Cardiac fibroblast (primary cell): ENCODE measurements around the gene BMAL1.

Experiments used
- DNase-seq, 2 donors: peaks; one replicate each; pipeline versions ENCODE4 v3.0.0 to v3.0.0-alpha.2; 2010; ENCODE audit warnings: low read depth in 2 of 2
- H3K4me3 ChIP-seq, 2 donors: replicated peaks in 1 of 2; 1 replicate in 1 of 2; 2 replicates in 1 of 2; pipeline ENCODE4 v1.5.1; 2011; ENCODE audit warnings: low read depth in 2 of 2, low read length in 2 of 2, mild to moderate bottlenecking in 2 of 2, moderate library complexity in 1 of 2
- CTCF ChIP-seq: IDR thresholded peaks from one replicate; pipeline ENCODE4 v1.5.1; 2011; ENCODE audit warnings: low read depth, mild to moderate bottlenecking, low read length, inconsistent platforms

Gene BMAL1

GRCh38 chr11:13329670-13330356 lies 52.2 kb downstream of the BMAL1 start:
- no peak overlapping the region for H3K4me3 ChIP-seq
- peak in 1 of 2 donors; percentile 49 for DNase-seq
- TF ChIP-seq CTCF: no peak

- H3K4me3 ChIP-seq: no peak overlapping the region
- no peak for DNase-seq
- no peak for TF ChIP-seq CTCF
Measured at GRCh38 chr11:13332124-13332523, 54.5 kb downstream of the BMAL1 start.

- H3K4me3 ChIP-seq: no peak overlapping the region
- no peak for DNase-seq
- TF ChIP-seq CTCF: no peak
Measured at GRCh38 chr11:13333456-13333957, 55.9 kb downstream of the BMAL1 start.

- TF ChIP-seq CTCF: no peak
- no peak for DNase-seq
- H3K4me3 ChIP-seq: no peak overlapping the region
Measured at GRCh38 chr11:13334034-13334786, 56.6 kb downstream of the BMAL1 start.

- no peak overlapping the region for H3K4me3 ChIP-seq
- peak; percentile 86 for TF ChIP-seq CTCF
- DNase-seq: peak; percentile 80 to 83
Measured at GRCh38 chr11:13335319-13335718, 57.7 kb downstream of the BMAL1 start.

- TF ChIP-seq CTCF: no peak
- DNase-seq: peak in 1 of 2 donors; percentile 60
- no peak overlapping the region for H3K4me3 ChIP-seq
Measured at GRCh38 chr11:13336246-13336878, 58.8 kb downstream of the BMAL1 start.
